Measurements from ENCODE around the gene FAM167B. TPM values are rescaled to one million over a fixed set of nuclear protein-coding genes. Genes with fewer than 3 reads are reported as not detected.
A peak's percentile ranks its signal among the peaks of the same experiment; 100 is the strongest.
"Not testable (repeated sequence)": the region's sequence is repeated elsewhere in the genome, so short reads cannot be mapped to it uniquely, and the experiment has no call there.

The FAM167B gene
- total RNA-seq, 1 experiment from 2014 or later = 4.1 TPM

- Histone ChIP-seq H3K36me3 (replicated peaks; ENCODE audit: control insufficient read depth, insufficient read depth, low read length) (peaks cover 1% of the 10 kb centered on the region; the same call in 1 of the 2 replicates), H3K4me3 (ENCODE audit: insufficient read depth, low read depth, low read length) (peak overlapping the region; percentile 70), H3K27me3 (ENCODE audit: control insufficient read depth, insufficient read depth, low read length) (peaks cover 5% of the 10 kb centered on the region; the same call in 1 of the 2 replicates)
- DNase-seq = peak; percentile 97
Observed at GRCh38 chr1:32240140-32240951, 6.7 kb upstream of the FAM167B start.

DNA sequence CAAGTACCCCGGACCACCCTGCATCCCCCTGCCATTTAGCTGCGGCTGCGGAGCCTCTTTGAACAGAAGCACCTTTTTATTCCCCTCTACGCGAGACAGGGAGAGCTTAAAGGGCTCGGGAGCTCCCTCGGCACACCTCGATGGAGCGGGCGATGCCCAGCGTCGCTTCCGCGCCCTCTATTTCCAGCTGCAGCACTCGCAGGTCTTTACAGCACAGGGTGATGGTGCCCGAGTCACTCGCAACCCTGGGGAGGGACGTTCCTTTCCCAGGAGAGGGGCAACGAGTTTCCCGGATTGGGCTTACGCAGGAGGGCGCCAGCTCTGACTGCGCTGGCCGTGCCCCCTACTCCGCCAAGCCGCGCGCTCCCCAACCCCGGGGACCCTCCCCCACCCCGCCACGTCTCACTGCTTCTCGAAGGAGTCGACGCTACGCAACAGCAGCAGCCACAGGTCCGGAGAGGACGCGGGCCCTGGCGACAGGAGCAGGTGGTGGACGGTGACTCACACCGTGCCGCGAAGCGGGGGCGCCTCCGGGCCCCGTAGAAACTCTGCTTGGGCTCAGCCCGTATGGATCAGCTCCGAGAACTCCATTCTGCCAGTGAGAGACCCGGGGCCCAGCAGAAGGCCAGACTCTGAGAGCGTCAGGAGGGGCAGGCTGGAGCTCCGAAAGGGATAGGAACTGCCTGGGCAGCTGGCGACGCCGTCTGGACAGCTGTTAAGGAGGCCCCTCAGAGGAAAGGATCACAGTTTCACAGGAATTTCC lies 5.8 kb upstream of the FAM167B start:
- peak overlapping the region; percentile 70 for H3K4me3 ChIP-seq (ENCODE audit: insufficient read depth, low read depth, low read length)
- peaks cover under 1% of the 10 kb centered on the region; the same call in 1 of the 2 replicates for H3K36me3 ChIP-seq (replicated peaks; ENCODE audit: control insufficient read depth, insufficient read depth, low read length)
- peak; percentile 88 for DNase-seq
- H3K27me3 ChIP-seq (ENCODE audit: control insufficient read depth, insufficient read depth, low read length) = peaks cover 5% of the 10 kb centered on the region; the same call in 1 of the 2 replicates

- peaks cover 5% of the 10 kb centered on the region; the same call in 1 of the 2 replicates for H3K27me3 ChIP-seq (ENCODE audit: control insufficient read depth, insufficient read depth, low read length)
- no peak overlapping the region for H3K4me3 ChIP-seq (ENCODE audit: insufficient read depth, low read depth, low read length)
- peak; percentile 52 for DNase-seq
- no peaks in the 10 kb centered on the region for H3K36me3 ChIP-seq (replicated peaks; ENCODE audit: control insufficient read depth, insufficient read depth, low read length)
Observed at GRCh38 chr1:32242341-32242851, 4.6 kb upstream of the FAM167B start.

- Histone ChIP-seq H3K36me3 (replicated peaks; ENCODE audit: control insufficient read depth, insufficient read depth, low read length) (no peaks in the 10 kb centered on the region), H3K4me3 (ENCODE audit: insufficient read depth, low read depth, low read length) (no peak overlapping the region), H3K27me3 (ENCODE audit: control insufficient read depth, insufficient read depth, low read length) (no peaks in the 10 kb centered on the region)
- peak; percentile 24 for DNase-seq
Observed at GRCh38 chr1:32247452-32247851, 430 bp downstream of the FAM167B start.

GRCh38 chr1:32247983-32248889 lies 1.2 kb downstream of the FAM167B start:
- Histone ChIP-seq H3K27me3 (ENCODE audit: control insufficient read depth, insufficient read depth, low read length) (no peaks in the 10 kb centered on the region), H3K4me3 (ENCODE audit: insufficient read depth, low read depth, low read length) (peak overlapping the region; percentile 46), H3K36me3 (replicated peaks; ENCODE audit: control insufficient read depth, insufficient read depth, low read length) (no peaks in the 10 kb centered on the region)
- peak; percentile 97 for DNase-seq

GRCh38 chr1:32249831-32250525 lies 3.0 kb downstream of the FAM167B start:
- DNase-seq = peak; percentile 53
- Histone ChIP-seq H3K4me3 (ENCODE audit: insufficient read depth, low read depth, low read length) (no peak overlapping the region), H3K27me3 (ENCODE audit: control insufficient read depth, insufficient read depth, low read length) (no peaks in the 10 kb centered on the region), H3K36me3 (replicated peaks; ENCODE audit: control insufficient read depth, insufficient read depth, low read length) (no peaks in the 10 kb centered on the region)

DNA sequence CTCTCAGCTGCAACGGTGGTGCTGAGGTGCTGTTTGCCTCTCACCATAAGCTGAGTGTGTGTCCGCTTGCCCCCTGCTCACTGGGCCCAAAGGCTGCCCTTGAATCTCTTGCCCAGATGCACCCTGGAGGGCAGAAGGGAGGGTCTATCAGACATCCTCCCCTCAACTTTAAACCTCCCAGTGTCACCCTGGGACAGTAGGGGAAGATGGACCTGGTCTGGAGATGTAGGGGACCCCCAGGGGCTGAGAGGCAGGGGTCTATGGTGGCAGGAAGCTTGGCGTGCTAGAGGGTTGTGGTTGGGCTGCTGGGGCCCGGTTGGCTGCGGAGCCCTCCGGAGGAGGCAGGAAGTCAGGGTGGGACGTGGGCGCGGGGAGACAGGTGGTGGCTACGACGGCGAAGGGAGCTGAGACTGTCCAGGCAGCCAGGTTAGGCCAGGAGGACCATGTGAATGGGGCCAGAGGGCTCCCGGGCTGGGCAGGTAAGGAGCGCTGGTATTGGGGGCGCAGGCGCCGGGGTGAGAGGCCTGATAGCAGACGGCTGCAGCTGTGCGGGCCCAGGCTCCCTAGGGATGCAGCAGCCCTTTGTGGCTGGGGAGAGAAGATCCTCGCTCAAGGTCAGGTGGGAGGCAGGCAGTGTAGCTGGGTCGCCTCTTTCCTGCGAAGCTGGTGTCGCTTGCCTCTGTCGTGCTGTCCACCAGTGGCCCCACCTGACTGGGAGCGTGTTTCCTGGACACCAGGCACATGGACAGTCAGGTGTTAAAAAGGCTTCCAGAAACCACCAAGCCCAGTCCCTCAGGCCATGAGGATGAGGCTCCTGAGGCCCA lies 4.1 kb downstream of the FAM167B start, which contains the start of gene LCK:
LCK (plus strand) TSS at position 373 of the 824 bp plus-strand sequence. CDS start 23,065 bp downstream, outside the sequence.
- Histone ChIP-seq H3K4me3 (ENCODE audit: insufficient read depth, low read depth, low read length) (no peak within 1 kb of the TSS), H3K27me3 (ENCODE audit: control insufficient read depth, insufficient read depth, low read length) (no peaks in the 10 kb centered on the region), H3K36me3 (replicated peaks; ENCODE audit: control insufficient read depth, insufficient read depth, low read length) (no peaks in the 10 kb centered on the region)
- DNase-seq = peak; percentile 56

DNA sequence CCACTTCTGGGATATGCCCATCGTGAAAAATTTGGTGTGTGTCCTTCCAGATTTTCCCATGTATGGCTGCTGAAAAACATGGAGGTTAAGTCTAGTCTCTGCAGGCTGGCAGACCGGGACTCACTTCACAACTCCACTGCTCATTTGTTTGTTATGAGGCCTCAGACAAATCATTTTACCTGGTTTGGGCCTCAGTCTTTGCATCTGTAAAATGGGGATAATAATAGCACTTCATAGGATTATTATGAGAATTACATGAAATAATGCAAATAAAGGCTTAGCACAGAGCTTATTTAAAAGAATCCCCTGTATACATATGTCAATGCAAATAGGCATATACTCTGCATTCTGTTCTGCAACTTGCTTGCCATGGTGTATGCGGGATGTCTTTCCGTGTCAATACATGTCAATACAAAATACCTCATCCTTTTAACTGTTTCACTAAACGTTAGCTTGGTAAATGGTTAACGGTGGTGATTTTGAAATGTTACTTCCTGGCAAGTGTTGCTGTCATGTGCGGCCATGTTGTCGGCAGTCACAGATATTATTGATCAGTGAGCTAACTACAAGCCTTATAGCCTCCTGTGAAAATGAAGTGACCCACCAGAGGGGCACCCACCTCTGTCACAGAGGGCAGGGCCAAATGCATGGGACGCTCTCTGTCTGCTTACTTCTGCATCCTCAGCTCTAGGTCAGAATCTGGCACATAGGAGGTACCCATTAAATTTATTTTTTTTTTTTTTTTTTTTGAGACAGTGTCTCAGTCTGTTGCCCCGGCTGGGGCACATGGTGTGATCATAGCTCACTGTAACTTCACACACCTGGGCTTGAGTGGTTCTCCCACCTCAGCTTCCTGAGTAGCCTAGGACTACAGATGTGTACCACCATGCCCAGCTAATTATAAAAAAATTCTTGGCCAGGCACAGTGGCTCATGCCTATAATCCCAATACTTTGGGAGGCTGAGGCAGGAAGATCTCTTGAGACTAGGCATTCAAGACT lies 8.3 kb downstream of the FAM167B start:
- no peak for DNase-seq
- no peaks in the 10 kb centered on the region for H3K27me3 ChIP-seq (ENCODE audit: control insufficient read depth, insufficient read depth, low read length)
- H3K4me3 ChIP-seq (ENCODE audit: insufficient read depth, low read depth, low read length) = no peak overlapping the region
- H3K36me3 ChIP-seq (replicated peaks; ENCODE audit: control insufficient read depth, insufficient read depth, low read length) = no peaks in the 10 kb centered on the region

DNA sequence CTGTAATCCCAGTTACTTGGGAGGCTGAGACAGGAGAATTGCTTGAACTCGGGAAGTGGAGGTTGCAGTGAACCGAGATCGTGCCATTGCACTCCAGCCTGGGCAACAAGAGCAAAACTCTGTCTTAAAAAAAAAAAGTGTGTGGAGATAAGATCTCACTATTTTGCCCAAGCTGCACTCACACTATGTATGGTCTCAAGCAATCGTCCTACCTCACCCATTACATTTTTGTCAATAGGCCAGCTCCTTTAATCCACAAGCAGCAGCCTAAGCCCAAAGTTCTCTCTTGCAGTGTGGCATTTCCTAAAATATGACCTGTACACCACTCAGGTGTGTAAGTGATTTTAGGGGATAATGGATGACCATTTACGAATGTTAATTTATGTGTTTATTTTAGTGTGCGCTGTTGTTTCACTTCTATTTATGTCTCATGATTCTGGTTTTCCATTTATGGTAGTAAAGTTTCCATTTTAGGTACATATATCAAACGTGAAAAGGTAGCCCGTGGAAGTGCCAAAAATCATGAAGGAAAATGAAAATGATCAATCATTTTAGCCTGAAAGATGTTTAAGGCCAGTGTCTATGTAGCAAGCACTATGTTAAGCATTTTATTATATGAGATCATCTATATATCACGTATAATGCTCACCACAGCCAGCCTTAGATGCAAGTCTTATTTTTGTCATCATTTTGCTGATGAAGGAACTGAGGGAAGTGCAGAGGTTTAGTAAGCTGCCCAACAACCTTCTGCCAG lies 9.6 kb downstream of the FAM167B start:
- Histone ChIP-seq H3K27me3 (ENCODE audit: control insufficient read depth, insufficient read depth, low read length) (no peaks in the 10 kb centered on the region), H3K4me3 (ENCODE audit: insufficient read depth, low read depth, low read length) (no peak overlapping the region), H3K36me3 (replicated peaks; ENCODE audit: control insufficient read depth, insufficient read depth, low read length) (no peaks in the 10 kb centered on the region)
- DNase-seq = no peak

DNA sequence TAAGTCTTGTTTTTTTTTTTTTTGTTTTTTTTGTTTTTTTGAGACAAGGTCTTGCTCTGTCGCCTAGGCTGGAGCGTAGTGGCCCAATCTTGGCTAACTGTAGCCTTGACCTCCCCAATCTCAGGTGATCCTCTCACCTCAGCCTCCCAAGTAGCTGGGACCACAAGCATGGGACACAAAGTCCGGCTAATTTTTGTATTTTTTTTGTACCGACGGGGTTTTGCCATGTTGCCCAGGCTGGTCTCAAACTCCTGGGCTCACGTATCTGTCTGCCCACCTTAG lies 10.1 kb downstream of the FAM167B start:
- DNase-seq = no peak
- Histone ChIP-seq H3K27me3 (ENCODE audit: control insufficient read depth, insufficient read depth, low read length) (no peaks in the 10 kb centered on the region), H3K36me3 (replicated peaks; ENCODE audit: control insufficient read depth, insufficient read depth, low read length) (no peaks in the 10 kb centered on the region), H3K4me3 (ENCODE audit: insufficient read depth, low read depth, low read length) (no peak overlapping the region)

- not testable (repeated sequence) for H3K36me3 ChIP-seq (replicated peaks; ENCODE audit: control insufficient read depth, insufficient read depth, low read length); H3K27me3 ChIP-seq (ENCODE audit: control insufficient read depth, insufficient read depth, low read length); H3K4me3 ChIP-seq (ENCODE audit: insufficient read depth, low read depth, low read length); DNase-seq
Observed at GRCh38 chr1:32263236-32263593, 16.2 kb downstream of the FAM167B start.

DNA sequence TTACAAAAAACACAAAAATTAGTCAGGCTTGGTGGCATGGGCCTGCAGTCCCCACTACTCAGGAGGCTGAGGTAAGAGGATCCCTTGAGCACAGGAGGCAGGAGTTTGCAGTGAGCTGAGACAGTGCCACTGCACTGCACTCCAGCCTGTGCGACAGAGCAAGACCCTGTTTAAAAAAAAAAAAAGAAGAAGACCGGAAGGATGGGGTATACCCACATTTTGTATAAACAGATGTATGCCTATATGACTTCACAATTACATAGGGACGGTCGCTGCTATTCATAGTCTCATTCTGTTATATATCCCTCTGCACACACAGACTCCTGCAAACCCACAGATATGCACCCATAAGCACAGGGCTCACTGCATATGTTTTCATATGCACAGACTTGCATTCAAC lies 16.7 kb downstream of the FAM167B start:
- Histone ChIP-seq H3K36me3 (replicated peaks; ENCODE audit: control insufficient read depth, insufficient read depth, low read length) (no peaks in the 10 kb centered on the region), H3K27me3 (ENCODE audit: control insufficient read depth, insufficient read depth, low read length) (no peaks in the 10 kb centered on the region), H3K4me3 (ENCODE audit: insufficient read depth, low read depth, low read length) (no peak overlapping the region)
- no peak for DNase-seq
